ENCODE measurements around the gene NLRP2B. TPM values are rescaled to one million over a fixed set of nuclear protein-coding genes. Genes with fewer than 3 reads are reported as not detected.

The NLRP2B gene
- polyA plus RNA-seq, 1 of the 3 experiments (the other 2 are of a cell fraction): not detected

Other genes starting within 250 kb of the NLRP2B start
- gene ZXDB, start 88.2 kb downstream of the NLRP2B start, polyA plus RNA-seq (2012; rRNA removed): 1.7 and 2.1 TPM in 2 replicates
- 0.84 and 0.86 TPM in 2 replicates for gene ZXDA, start 230.2 kb upstream of the NLRP2B start, polyA plus RNA-seq (2012; rRNA removed)

Measured in SK-N-SH (cell line).